Stimulated activated CD4-positive, alpha-beta T cell treated with anti-CD3 and anti-CD28 coated beads, Interleukin-2, amount 100 ng/mL, for 24 hours (primary cell): ENCODE results near the gene IGF1R.

ENCODE experiments used
- DNase-seq, 2 donors: peaks; one replicate each; pipeline ENCODE4 v3.0.0-alpha.2; 2020

The IGF1R gene

DNA sequence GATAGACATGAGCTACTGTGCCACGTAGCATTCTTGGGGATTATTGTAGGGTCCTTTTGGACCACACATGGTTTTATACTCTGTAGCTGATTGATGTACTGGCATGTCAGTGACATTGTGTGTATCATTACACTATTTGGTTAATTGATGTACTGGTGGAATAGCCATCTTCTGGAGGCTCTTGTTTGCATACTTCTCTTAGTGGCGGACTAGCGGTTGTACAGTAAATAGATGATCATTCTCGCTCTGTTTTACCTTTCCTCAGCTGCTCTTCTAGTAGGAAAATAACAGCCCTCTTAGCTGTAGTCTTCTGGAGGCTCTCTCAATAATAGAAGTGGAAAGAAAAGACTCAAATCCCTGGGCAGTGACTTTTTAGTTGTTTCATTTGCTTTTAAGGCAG lies 24.8 kb downstream of the IGF1R start:
- DNase-seq = no peak

DNA sequence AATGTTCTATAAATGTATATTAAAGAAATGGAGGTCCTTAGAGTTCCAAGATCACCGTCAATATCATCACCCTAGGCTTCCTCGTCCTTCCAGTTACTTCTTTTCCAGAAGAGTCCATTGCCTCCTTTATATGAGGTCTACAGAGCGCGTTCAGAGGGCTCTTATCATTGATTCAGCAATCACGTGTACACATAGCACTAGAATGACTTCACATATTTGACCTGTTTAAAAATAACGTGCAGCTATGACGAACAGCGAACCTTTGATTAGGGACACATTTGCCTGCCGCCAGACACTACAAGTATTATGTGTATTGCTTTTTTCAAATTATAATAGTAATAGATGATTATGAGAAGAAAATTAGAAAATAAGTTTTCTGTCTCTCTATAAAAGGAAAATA lies 26.0 kb downstream of the IGF1R start:
- no peak for DNase-seq

GRCh38 chr15:98676586-98677270 lies 28.4 kb downstream of the IGF1R start:
- no peak for DNase-seq

DNA sequence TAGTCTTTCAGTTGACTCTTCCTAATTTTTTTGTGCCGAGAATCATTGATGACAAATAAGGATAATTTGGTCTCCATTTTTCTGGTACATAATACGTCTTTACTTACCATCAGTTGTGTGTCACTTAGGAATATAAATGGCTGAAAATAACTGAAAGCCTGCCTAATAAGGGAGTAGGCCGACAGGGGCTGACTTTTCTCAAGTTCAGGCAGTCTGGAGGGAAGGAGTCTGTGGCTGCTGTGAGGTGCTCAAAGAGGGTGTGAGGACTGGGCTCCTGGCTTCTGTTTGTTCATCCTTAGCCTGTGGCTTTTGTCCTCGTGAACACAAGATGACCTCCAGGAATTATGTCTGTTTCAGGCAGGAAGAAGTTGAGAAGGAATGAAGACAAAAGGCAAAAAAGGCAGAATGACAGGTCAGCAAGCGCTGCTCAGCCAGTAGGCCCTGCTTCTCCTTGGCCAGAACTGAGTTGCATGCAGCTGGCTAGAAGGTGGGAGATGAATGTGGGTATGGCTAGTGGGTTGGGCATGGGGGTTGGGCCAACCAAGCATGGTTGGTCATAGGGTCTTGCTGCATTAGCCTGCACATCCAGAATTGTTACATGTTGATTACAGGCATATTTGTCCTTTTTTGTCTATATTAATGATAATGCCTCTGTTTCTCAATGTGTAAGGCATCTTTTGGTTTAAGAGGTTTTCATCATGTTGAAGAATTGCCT lies 29.2 kb downstream of the IGF1R start:
- no peak for DNase-seq

DNA sequence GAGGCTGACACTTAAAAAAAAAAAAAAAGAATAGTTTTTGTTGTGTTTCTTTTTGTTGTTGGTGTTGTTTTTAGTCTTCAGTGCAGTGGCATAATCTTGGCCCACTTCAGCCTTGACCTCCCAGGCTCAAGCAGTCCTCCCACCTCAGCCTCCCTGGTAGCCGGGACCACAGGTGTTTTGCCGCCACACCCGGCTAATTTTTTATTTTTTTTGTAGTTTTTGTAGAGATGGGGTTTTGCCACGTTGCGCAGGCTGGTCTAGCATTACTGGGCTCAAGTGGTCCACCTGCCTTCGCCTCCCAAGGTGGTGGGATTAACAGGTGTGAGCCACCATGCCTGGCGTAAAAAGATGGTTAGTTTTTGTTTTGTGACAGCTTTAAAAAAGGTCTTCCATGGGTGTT lies 30.1 kb downstream of the IGF1R start:
- no peak for DNase-seq

GRCh38 chr15:98681061-98681460 lies 32.7 kb downstream of the IGF1R start:
- no peak for DNase-seq

GRCh38 chr15:98682992-98683701 lies 34.8 kb downstream of the IGF1R start:
- no peak for DNase-seq

DNA sequence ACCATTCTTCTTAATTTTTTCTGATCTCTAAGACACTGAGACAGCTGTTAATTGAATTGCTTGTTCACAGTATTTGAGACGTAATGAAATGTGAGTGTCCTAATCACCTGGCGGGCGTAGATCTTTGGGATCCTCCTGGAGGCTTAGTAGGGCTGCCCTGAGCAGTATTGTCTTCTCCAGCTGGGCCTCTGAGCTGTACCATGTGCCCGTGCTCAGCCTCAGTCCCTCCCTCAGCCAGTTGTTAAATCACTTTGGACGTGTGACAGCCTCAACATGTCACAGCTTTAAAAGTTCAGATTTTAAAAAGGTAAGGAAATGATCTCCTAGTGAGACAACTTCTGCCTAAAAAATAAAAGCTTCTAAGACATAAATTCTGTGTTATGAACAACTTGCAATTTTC lies 35.5 kb downstream of the IGF1R start:
- DNase-seq = no peak

DNA sequence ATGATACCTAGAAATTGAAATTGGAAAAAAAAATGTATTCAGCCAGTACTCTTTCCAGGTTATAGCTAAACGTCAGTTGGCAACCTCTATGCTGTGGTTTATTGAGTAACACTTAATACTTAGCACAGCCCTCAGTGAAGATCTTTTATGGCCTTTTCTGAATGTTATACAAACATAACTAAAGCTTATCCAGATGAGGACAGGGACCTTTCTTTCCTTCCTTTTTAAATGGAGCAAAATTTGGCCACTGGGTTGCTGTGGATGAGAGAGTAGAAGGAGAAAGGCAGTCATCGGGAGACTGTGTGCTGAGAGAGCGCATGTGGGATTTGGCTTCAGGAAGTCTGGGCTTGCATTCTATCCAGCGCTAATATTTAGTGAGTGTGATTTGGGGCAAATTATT lies 36.1 kb downstream of the IGF1R start:
- no peak for DNase-seq

- DNase-seq = no peak
Observed at GRCh38 chr15:98684995-98685525, 36.7 kb downstream of the IGF1R start.

GRCh38 chr15:98686983-98687382 lies 38.6 kb downstream of the IGF1R start:
- no peak for DNase-seq

DNA sequence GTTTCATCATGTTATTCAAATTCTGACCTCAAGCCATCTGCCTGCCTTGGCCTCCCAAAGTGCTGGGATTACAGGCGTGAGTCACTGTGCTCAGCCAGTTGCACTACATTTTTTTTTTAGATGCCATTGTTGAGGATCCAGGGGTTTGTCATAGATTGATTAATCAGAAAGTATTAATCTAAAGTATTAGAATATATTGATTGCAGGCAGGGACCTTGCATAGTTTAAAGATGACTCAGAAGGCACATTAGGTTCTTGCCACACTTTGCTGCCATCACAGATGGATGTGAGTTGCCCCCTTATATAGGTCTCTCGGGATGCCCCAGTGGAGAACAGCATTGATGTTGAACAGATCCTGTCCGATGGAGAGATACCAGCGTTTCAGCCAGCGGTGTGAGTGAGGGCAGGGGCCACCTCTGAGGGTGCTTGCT lies 41.1 kb downstream of the IGF1R start:
- no peak for DNase-seq

DNA sequence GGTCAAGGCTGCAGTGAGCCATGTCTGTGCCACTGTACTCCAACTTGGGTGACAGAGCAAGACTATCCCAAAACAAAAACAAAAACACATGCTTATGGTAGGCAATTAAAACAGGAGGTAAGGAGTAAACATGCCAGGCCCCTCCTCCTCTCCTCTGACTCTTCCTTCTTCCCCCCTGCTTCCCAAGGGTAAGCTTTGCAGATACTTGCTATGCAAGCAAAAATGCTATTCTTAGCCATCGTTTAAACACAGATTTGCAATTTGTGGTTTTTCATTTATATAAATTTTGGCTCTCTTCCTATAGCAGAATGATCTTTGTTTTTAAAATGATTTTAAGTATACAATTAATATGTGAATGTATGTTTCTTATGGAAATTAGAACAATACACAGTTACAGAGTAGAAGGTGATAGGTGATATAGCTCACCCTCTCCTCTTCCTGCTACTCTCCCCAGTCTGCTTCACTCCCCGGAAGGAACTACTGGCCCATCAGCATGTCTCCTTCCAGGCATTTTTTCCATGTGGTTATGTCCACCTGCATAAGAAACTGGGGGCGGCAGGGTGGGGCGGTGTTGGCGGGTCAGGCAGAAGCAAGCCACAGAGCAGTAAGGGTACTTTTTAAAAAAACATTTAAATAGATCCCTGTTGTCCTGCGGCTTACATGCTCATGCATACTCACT lies 42.1 kb downstream of the IGF1R start:
- no peak for DNase-seq

DNA sequence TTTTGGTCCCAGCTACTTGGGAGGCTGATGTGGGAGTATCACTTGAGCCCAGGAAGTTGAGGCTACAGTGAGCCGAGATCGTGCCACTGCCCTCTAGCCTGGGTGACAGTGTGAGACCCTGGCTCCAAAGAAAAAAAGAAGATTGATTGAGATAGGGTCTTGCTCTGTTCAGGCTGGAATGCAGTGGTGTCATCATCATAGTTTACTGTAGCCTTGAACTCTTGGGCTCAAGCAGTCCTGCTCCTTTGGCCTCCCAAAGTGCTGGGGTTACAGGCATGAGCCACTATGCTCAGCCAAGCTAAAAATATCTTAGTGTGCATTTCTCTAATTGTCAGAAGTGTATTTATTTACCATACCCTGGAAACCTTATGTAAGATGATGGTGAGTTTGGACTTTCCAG lies 43.9 kb downstream of the IGF1R start:
- DNase-seq = no peak

DNA sequence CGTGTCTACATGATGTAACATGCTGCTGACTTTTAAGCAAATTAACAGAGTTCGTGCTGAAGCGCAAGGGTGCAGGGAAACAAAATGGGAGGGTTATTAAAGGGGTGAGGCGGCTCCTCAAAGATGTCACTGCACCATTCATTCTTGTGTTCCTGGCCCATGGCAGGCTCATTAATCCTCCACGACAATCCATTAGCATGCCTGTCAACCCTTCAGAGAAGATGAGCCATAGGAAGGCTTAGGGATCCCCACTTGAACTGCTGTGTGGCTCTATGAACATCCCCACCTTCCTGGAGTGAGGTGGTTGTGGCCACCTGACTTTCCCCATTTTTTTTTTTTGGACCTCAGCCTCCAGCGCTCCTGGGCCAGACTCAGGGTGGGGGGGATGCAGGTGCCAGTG lies 45.8 kb downstream of the IGF1R start:
- no peak for DNase-seq

GRCh38 chr15:98698792-98699191 lies 50.5 kb downstream of the IGF1R start:
- DNase-seq = no peak

- DNase-seq = no peak
Observed at GRCh38 chr15:98699591-98700424, 51.5 kb downstream of the IGF1R start.

GRCh38 chr15:98700519-98700918 lies 52.2 kb downstream of the IGF1R start:
- DNase-seq = no peak

- no peak for DNase-seq
Observed at GRCh38 chr15:98703126-98703685, 54.9 kb downstream of the IGF1R start.

DNA sequence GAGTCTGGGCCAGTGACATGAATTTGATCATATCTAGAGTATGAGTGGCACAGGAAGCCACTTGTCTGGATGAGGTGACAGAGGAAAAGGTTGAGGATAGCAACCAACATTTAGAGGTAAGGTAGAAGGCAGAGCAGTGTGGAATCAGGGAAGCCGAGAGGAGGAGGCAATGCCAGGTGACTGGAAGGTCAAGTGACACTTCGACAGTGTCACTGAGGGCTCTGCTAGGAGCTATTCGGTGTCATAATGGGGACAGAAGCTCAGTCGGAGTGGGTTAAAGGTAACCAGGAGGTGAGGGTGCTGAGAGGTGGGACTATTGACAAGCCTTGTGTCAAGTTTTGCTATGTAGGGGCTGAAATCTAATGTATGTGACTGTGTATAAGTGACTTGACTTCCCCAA lies 56.7 kb downstream of the IGF1R start:
- DNase-seq = no peak

GRCh38 chr15:98706387-98706786 lies 58.0 kb downstream of the IGF1R start:
- no peak for DNase-seq

- no peak for DNase-seq
Observed at GRCh38 chr15:98706986-98707385, 58.6 kb downstream of the IGF1R start.
